ENCODE measurements around the gene CD247. TPM values are rescaled to one million over a fixed set of nuclear protein-coding genes. Genes with fewer than 3 reads are reported as not detected.

The CD247 gene
- total and polyA plus RNA-seq, 2 of the 13 experiments (the other 11 are each of a cell fraction or from before 2014, with no cell fraction given): 0.20 TPM; not detected in 1

DNA sequence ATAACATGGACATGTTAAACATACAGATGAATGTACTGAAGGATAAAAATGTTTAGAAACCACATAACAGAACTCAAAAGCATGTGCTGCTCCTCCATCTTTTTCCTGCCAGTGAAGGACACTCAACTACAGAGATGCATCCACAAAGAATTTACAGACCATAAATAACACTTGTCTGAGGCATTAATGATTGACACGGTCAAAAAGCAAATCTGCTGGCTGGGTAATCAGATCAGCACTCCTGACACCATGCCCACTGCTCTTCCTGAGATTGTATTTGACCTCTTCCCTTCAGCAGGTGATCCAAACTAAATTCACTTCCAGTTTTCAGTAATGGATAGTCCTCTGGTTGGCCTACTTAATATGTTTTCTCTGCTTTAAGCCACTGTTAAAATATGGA is 28.6 kb upstream of the CD247 start:
- no peak for TF ChIP-seq TOE1 (CRISPR knock-in tag; IDR thresholded peaks at IDR 0.05)
- TF ChIP-seq KDM2A (CRISPR knock-in tag; IDR thresholded peaks at IDR 0.05; ENCODE audit: borderline replicate concordance, low read depth): no peak
- no peak for TF ChIP-seq ZHX1 (CRISPR knock-in tag; IDR thresholded peaks at IDR 0.05; ENCODE audit: low read depth)
- no peak for TF ChIP-seq TARDBP (CRISPR knock-in tag; IDR thresholded peaks at IDR 0.05)
- no peak for TF ChIP-seq CBX1 (IDR thresholded peaks at IDR 0.05; ENCODE audit: low read depth)
- Histone ChIP-seq H3K9me3 (ENCODE audit: low read length) (no peaks in the 10 kb centered on the region), H4K20me1 (ENCODE audit: insufficient read depth, low read length) (no peaks in the 10 kb centered on the region), H3K79me2 (ENCODE audit: insufficient read depth, low read length) (no peaks in the 10 kb centered on the region), H3K27ac (ENCODE audit: extremely low read length, insufficient read depth, low read length) (no peak overlapping the region), H2AFZ (ENCODE audit: low read length) (no peak overlapping the region), H3K9ac (ENCODE audit: insufficient read depth, low read depth, low read length) (no peak overlapping the region), H3K4me1 (ENCODE audit: insufficient read depth, low read length) (peaks cover 9% of the 10 kb centered on the region), H3K27me3 (ENCODE audit: control insufficient read depth in 1 of 2, insufficient read depth in 2 of 2, low read length in 2 of 2) (no peaks in the 10 kb centered on the region), H3K36me3 (replicated peaks in 1 of 2; ENCODE audit: control insufficient read depth in 1 of 2, insufficient read depth in 2 of 2, low read length in 2 of 2) (0 out of 5 replicates have a peak, but pooled peaks cover 2 to 4% of the 10 kb centered on the region in 2 experiments), H3K4me3 (replicated peaks in 1 of 3; ENCODE audit: insufficient read depth in 1 of 3, low read depth in 2 of 3, low read length in 3 of 3) (no peak overlapping the region), H3K4me2 (ENCODE audit: low read depth, low read length) (no peak overlapping the region)
- intact Hi-C loops (cut with micrococcal nuclease; ENCODE audit: unreplicated experiment): no loop called here
- FAIRE-seq (no peak), ATAC-seq (no peak), DNase-seq (ENCODE audit: low spot score) (no peak)
- WGBS (ENCODE audit: low lambda C conversion rate): 100% methylated on average over 1 of the region's 1 CpG
- in situ Hi-C loops (cut with HindIII; ENCODE audit: extremely low pct_ligation_motif_present, low pct_unique_long_range_greater_than_20kb): loop anchor here (25.0 kb wide), 1 partner anchor 285 kb away; no protein-coding TSS in a partner anchor
- no TSS peak for BruUV-seq (replicated peaks)
- POLR2A ChIA-PET: no interaction called here
- CTCF ChIA-PET (ENCODE audit: low intra/inter-chr PET ratio, low total read pairs): no interaction called here

- no peak overlapping the region for H2AFZ ChIP-seq (ENCODE audit: low read length)
- FAIRE-seq (no peak), ATAC-seq (no peak), DNase-seq (ENCODE audit: low spot score) (no peak)
- POLR2A ChIA-PET: interaction anchor here (2.1 kb wide), 1 partner anchor 8 kb away, joined by 6 read pairs; the partner anchor contains the start of gene CREG1
- H3K4me3 ChIP-seq (replicated peaks in 1 of 3; ENCODE audit: insufficient read depth in 1 of 3, low read depth in 2 of 3, low read length in 3 of 3): no peak overlapping the region
- no peaks in the 10 kb centered on the region for H3K9me3 ChIP-seq (ENCODE audit: low read length)
- CTCF ChIA-PET (ENCODE audit: low intra/inter-chr PET ratio, low total read pairs): no interaction called here
- H3K9ac ChIP-seq (ENCODE audit: insufficient read depth, low read depth, low read length): no peak overlapping the region
- H3K27me3 ChIP-seq (ENCODE audit: control insufficient read depth in 1 of 2, insufficient read depth in 2 of 2, low read length in 2 of 2): no peaks in the 10 kb centered on the region
- BruUV-seq (replicated peaks): no TSS peak
- H3K4me1 ChIP-seq (ENCODE audit: insufficient read depth, low read length): peaks cover 9% of the 10 kb centered on the region
- in situ Hi-C loops (cut with HindIII; ENCODE audit: extremely low pct_ligation_motif_present, low pct_unique_long_range_greater_than_20kb) (loop anchor here (25.0 kb wide), 1 partner anchor 283 kb away; no protein-coding TSS in a partner anchor), intact Hi-C loops (cut with micrococcal nuclease; ENCODE audit: unreplicated experiment) (no loop called here)
- 75% methylated on average over 4 of the region's 4 CpGs for WGBS (ENCODE audit: low lambda C conversion rate)
- 0 out of 5 replicates have a peak, but pooled peaks cover 2 to 4% of the 10 kb centered on the region in 2 experiments for H3K36me3 ChIP-seq (replicated peaks in 1 of 2; ENCODE audit: control insufficient read depth in 1 of 2, insufficient read depth in 2 of 2, low read length in 2 of 2)
- no peaks in the 10 kb centered on the region for H3K79me2 ChIP-seq (ENCODE audit: insufficient read depth, low read length)
- H4K20me1 ChIP-seq (ENCODE audit: insufficient read depth, low read length): no peaks in the 10 kb centered on the region
- H3K27ac ChIP-seq (ENCODE audit: extremely low read length, insufficient read depth, low read length): no peak overlapping the region
- H3K4me2 ChIP-seq (ENCODE audit: low read depth, low read length): no peak overlapping the region
- no peak for TF ChIP-seq ZNF678 (CRISPR knock-in tag; IDR thresholded peaks at IDR 0.05)
- TF ChIP-seq SIX4 (CRISPR knock-in tag; IDR thresholded peaks at IDR 0.05): no peak
- no peak for TF ChIP-seq ZNF205 (CRISPR knock-in tag; IDR thresholded peaks at IDR 0.05)
- no peak for TF ChIP-seq ZHX1 (CRISPR knock-in tag; IDR thresholded peaks at IDR 0.05; ENCODE audit: low read depth)
- no peak for TF ChIP-seq HNF4G (IDR thresholded peaks at IDR 0.05; ENCODE audit: borderline replicate concordance, low read depth, low read length)
- TF ChIP-seq HNF4G (CRISPR knock-in tag; IDR thresholded peaks at IDR 0.05; ENCODE audit: borderline replicate concordance, low read depth): no peak
Measured at GRCh38 chr1:167545349-167545748, 27.0 kb upstream of the CD247 start.
